HG03571 (cell line): Measurements from ENCODE around the gene TYW1.
"Not testable (repeated sequence)": the region's sequence is repeated elsewhere in the genome, so short reads cannot be mapped to it uniquely, and the experiment has no call there.

Experiments
- ATAC-seq: cut with Tn5 transposase; IDR thresholded peaks from one replicate; pipeline ENCODE4 v1.9.1; 2021; ENCODE audit not compliant: unreplicated experiment

TYW1 gene

DNA sequence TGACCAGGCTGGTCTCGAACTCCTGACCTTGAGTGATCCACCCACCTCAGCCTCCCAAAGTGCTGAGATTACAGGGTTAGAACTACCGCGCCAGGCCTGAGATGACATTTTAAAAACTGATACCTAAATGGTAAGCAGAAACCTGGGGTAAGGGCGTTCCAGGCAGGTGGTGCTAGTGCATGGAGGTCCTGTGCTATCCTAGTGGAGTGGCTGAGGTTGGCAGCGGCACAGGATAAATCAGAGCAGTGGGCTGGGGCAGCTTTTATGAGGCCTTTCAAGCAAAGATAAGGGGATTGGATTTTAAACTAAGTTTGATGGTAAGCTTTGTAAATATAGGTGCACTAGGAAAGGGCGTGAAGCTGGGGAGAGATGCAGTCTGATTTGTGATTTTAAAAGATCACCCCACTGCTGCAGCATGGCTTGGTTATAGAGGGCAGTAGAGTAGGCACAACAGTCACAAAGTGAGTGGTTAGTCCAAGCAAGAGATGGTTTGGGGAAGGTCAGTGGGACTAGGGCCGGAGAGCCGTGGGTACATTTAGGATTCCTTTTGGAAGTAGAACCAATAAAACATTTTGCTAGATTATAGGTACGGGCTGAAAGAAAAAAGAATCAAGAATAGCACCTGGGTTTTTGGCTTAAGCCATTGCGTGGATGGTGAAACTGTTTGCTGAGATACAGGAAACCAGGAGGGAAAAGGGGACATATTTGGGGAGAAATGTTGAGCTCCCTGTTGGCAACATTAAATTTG lies 188.5 kb downstream of the TYW1 start:
- not testable (repeated sequence) for ATAC-seq

- ATAC-seq = not testable (repeated sequence)
These were observed 189.1 kb downstream of the TYW1 start for GRCh38 chr7:67185660-67186129.

GRCh38 chr7:67189160-67189559 lies 192.5 kb downstream of the TYW1 start:
- ATAC-seq = not testable (repeated sequence)

DNA sequence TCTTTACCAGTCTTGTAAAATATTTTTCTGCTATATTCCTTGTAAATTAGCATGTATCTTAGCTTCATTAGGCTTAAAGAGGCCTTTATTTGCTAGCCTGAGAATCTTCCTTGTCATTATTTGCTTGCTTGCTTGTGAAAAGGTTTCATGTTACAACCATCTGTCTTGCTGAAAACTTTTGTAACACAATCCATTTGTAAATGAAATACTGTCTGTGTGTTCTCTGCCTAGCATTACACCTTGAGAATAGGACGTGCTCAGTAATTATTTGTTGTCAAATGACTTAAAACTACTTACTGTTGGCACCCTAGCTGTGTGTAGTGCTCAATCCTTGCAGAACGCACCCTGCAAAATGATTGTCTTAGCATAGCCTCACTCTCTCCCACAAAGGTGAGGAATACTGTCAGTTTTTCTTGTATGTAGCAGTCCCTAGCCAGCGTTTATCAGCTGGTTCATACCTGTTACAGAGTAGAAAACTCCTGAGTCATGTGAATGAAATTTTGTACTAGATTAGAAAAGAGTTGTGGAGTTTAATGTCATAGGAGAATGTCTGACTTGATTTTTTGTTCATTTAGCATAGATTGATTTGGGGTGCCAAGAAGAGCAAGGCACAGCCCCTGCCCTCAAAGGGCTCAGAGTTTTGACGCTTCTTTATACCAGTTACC lies 193.3 kb downstream of the TYW1 start:
- ATAC-seq = not testable (repeated sequence)

- ATAC-seq = not testable (repeated sequence)
These were observed 194.5 kb downstream of the TYW1 start for GRCh38 chr7:67191002-67191720.

DNA sequence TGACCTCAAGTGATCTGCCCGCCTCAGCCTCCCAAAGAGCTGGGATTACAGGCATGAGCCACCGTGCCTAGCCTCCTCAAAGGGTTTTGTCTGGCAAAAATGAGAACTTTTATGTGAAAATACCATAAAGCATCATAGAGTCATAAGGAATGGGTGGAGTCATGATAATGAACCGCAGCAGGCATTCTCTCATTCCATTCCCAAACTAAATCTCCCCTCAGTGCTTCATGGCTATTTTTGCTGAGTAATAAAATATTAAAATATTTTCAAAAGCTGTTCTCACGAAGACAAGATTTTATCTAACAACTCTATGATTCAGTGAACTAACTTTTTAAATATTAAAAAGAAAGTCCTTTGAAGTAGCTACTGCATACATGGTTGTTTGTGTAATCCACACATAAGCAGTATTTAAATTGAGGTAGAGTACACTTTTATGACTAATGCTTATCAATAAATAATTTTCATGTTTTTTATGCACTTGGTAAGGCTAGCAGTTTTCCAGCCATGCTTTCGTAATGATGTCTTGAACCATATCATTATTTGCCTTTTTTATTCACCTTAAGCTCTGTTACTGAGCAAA lies 195.6 kb downstream of the TYW1 start:
- not testable (repeated sequence) for ATAC-seq

- ATAC-seq = not testable (repeated sequence)
These were observed 196.4 kb downstream of the TYW1 start for GRCh38 chr7:67192889-67193613.

GRCh38 chr7:67196176-67196575 lies 199.5 kb downstream of the TYW1 start:
- ATAC-seq = not testable (repeated sequence)

DNA sequence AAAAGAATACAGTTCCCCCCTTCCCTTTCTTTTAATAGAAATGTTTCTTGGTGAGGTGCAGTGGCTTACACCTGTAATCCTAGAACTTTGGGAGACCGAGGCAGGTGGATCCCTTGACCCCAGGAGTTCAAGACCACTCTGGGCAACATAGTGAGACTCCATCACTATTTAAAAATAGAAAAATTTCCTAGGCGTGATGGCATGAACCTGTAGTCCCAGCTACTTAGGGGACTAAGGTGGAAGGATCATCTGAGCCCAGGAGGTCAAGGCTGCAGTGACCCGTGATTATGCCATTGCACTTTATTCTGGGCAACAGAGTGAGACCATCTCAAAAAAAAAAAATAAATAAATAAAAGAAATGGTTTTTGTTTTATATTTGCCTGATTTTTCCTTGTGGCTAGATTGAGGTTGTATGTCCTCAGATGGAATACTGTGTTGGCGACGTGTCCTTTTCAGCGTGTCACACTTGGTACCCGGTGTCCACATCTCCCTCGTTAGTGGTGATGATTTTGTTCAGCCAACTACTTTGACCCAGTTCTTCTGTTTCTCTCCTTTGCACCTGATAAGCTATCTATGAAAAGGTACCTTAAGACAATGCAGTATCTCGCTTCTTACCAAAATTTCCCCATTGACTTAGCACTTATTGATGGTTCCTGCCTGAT lies 202.4 kb downstream of the TYW1 start:
- not testable (repeated sequence) for ATAC-seq

- ATAC-seq = not testable (repeated sequence)
These were observed 209.1 kb downstream of the TYW1 start for GRCh38 chr7:67205772-67206171.

GRCh38 chr7:67206452-67206851 lies 209.8 kb downstream of the TYW1 start:
- no peak for ATAC-seq

DNA sequence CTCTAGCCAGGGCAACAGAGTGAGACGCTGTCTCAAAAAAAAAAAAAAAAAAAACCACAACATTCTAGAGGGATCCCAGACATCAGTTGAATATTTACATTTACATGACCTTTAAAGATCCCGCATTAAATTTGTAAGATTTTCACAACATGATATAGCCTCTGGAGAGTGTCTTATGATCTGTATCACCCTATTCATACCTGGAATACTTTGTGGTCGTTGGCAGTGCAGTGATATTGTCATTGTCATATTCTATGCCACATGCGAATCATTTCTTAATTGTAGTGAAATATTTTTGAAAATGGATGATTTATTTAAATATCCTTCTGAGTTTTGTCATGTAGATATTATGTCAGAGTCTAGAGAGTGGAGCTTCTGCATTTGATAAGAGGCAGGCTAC lies 212.0 kb downstream of the TYW1 start:
- ATAC-seq = not testable (repeated sequence)

DNA sequence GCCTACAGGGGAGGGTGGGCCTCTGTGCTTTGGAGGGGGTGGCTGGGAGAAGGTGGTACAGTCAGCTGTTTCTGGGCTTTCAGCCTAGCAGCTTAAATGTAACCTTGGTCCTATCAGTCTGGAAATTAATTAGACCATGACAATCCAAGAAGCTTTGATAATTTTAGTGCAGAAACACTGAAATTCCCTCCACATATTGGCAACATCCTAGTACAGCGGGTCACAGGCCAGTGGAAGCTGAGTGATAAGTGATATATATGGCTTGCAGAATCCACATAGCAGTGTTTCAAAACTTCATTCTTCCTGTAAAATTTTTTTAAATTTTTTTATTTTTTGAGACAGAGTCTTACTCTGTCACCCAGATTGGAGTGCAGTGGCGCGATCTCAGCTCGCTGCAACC lies 212.6 kb downstream of the TYW1 start:
- ATAC-seq = no peak

DNA sequence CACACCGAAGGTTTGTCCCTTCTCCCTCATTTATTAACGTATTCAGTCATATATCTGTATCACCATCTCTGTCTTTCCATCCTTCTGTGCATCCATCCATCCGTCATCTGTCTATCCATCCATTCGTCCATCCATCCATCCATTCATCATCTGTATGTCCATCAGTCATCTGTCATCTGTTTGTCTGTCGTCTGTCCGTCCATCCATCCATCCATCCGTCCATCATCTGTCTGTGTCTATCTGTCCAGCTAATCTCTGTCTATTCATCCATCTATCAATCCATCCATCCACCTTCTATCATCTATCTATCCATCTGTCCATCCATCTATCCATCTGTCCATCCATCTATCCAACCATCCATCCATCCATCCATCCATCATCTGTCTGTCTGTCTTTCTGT lies 213.9 kb downstream of the TYW1 start:
- no peak for ATAC-seq

- not testable (repeated sequence) for ATAC-seq
These were observed 215.2 kb downstream of the TYW1 start for GRCh38 chr7:67211650-67212330.

DNA sequence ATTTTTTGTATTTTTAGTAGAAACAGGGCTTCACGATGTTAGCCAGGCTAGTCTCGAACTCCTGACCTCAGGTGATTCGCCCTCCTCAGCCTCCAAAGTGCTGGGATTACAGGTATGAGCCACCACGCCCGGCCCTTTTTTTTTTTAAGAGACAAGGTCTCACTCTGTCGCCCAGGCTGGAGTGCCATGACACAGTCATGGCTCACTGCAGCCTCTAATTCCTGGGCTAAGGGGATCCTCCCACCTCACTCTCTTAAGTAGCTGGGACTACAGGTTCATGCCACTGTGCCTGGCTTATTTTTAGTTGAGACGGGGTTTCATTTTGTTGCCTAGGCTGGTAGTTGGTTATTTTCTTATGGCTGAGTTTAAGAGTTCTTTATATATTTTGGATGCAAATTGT lies 216.4 kb downstream of the TYW1 start:
- not testable (repeated sequence) for ATAC-seq

- ATAC-seq = not testable (repeated sequence)
These were observed 226.9 kb downstream of the TYW1 start for GRCh38 chr7:67223551-67223950.

GRCh38 chr7:67226340-67226907 lies 229.8 kb downstream of the TYW1 start:
- ATAC-seq = not testable (repeated sequence)

GRCh38 chr7:67226967-67227366 lies 230.3 kb downstream of the TYW1 start:
- not testable (repeated sequence) for ATAC-seq
